Mesendoderm (in vitro differentiated cells): ENCODE results near the gene ARHGEF26.

ENCODE experiments used
- DNase-seq: peaks from one replicate; pipeline ENCODE4 v3.0.0; 2013
- H2AK5ac ChIP-seq: 2 replicates; pipeline ENCODE4 v1.6.1; 2013; ENCODE audit warnings: low read length, inconsistent platforms
- H2BK120ac ChIP-seq: 2 replicates; pipeline ENCODE4 v1.6.1; 2013; ENCODE audit warnings: low read depth, mild to moderate bottlenecking, low read length, moderate library complexity, mixed read lengths
- H2BK15ac ChIP-seq: replicated peaks from 2 replicates; pipeline ENCODE4 v1.6.1; 2013; ENCODE audit warnings: low read depth, mild to moderate bottlenecking, moderate library complexity
- H2BK5ac ChIP-seq: 2 replicates; pipeline ENCODE4 v1.6.1; 2013; ENCODE audit warnings: low read length, inconsistent platforms
- H3K18ac ChIP-seq: 2 replicates; pipeline ENCODE4 v1.6.1; 2013; ENCODE audit warnings: mild to moderate bottlenecking, low read length, mixed read lengths
- H3K23ac ChIP-seq: one replicate; pipeline ENCODE4 v1.6.1; 2013; ENCODE audit warnings: low read length
- H3K27ac ChIP-seq: 2 replicates; pipeline ENCODE4 v1.5.1; 2013; ENCODE audit warnings: low read depth, mild to moderate bottlenecking, inconsistent platforms, low read length, moderate library complexity
- H3K27me3 ChIP-seq: 2 replicates; pipeline ENCODE4 v1.6.1; 2013; ENCODE audit warnings: low read length, control low read depth, mild to moderate bottlenecking, inconsistent platforms; ENCODE audit not compliant: insufficient read depth, poor library complexity
- H3K36me3 ChIP-seq: 2 replicates; pipeline ENCODE4 v1.6.1; 2013; ENCODE audit warnings: low read length, inconsistent platforms; ENCODE audit not compliant: control insufficient read depth, insufficient read depth
- H3K4ac ChIP-seq: one replicate; pipeline ENCODE4 v1.6.1; 2013; ENCODE audit warnings: low read depth, mild to moderate bottlenecking, low read length, moderate library complexity
- H3K4me1 ChIP-seq: 2 replicates; pipeline ENCODE4 v1.6.1; 2013; ENCODE audit warnings: low read depth, low read length, inconsistent platforms; ENCODE audit not compliant: control insufficient read depth
- H3K4me2 ChIP-seq: 2 replicates; pipeline ENCODE4 v1.6.1; 2013; ENCODE audit warnings: low read length
- H3K4me3 ChIP-seq: 2 replicates; pipeline ENCODE4 v1.5.1; 2013; ENCODE audit warnings: mild to moderate bottlenecking, low read length
- H3K56ac ChIP-seq: one replicate; pipeline ENCODE4 v1.6.1; 2013; ENCODE audit warnings: low read length
- H3K79me1 ChIP-seq: 2 replicates; pipeline ENCODE4 v1.6.1; 2013; ENCODE audit warnings: low read length, inconsistent platforms
- H3K79me2 ChIP-seq: 2 replicates; pipeline ENCODE4 v1.6.1; 2013; ENCODE audit warnings: mild to moderate bottlenecking, low read length; ENCODE audit not compliant: control insufficient read depth, insufficient read depth
- H3K9ac ChIP-seq: 2 replicates; pipeline ENCODE4 v1.6.1; 2013; ENCODE audit warnings: low read length, inconsistent platforms
- H4K5ac ChIP-seq: one replicate; pipeline ENCODE4 v1.6.1; 2013; ENCODE audit warnings: low read length
- H4K8ac ChIP-seq: one replicate; pipeline ENCODE4 v1.6.1; 2013; ENCODE audit warnings: low read depth, mild to moderate bottlenecking, control low read depth, low read length, moderate library complexity
- WGBS: extraction: QIAGEN DNeasy Blood & Tissue Kit; methylation state at CpG from one replicate; pipeline ENCODE4 v1.1.7; 2013; ENCODE audit warnings: low lambda C conversion rate, missing lambda C conversion rate; ENCODE audit not compliant: insufficient coverage; ENCODE audit errors: extremely low coverage; 5-methylcytosine and 5-hydroxymethylcytosine counted together

ARHGEF26 gene

DNA sequence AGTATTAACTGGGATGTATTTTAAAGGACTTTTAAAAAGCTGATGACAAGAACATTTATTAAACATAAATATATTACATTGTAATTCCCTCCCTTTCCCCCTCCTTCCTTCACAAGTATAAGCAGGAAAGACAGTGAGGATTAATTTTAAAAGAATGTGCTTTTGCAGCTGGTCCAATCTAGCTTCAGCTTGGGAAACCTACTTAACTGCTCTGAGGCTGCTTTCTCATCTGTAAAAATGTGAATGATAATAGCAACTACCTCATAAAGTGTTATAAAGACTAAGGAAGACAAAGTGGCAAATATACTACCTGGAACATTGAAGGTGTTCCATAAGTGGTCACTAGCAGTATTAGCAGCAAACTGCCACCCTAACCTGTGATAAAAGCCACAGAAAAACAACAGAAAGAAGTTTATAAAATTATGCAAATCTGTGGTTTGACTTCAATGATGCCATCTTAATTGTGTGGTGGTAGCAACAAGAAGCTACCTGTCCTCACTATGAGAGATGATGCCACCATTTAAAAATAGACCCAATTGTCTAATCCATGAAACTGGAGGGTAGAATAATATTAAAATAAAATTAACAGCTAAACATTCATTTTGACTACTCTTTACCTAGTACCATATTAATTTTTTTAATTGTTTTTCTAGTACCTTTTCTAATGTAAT lies 183.1 kb downstream of the ARHGEF26 start:
- H3K4me3 ChIP-seq: no peak overlapping the region
- no peak overlapping the region for H3K4ac ChIP-seq
- no peak for DNase-seq
- no peak overlapping the region for H3K56ac ChIP-seq
- no peak overlapping the region for H2BK5ac ChIP-seq
- H3K18ac ChIP-seq: no peak overlapping the region
- H3K79me2 ChIP-seq: peaks cover 2% of the 10 kb centered on the region
- no peak overlapping the region for H2AK5ac ChIP-seq
- H3K27me3 ChIP-seq: no peaks in the 10 kb centered on the region
- no peaks in the 10 kb centered on the region for H3K4me1 ChIP-seq
- no peak overlapping the region for H3K9ac ChIP-seq
- no peak overlapping the region for H2BK15ac ChIP-seq
- H3K23ac ChIP-seq: no peak overlapping the region
- H3K79me1 ChIP-seq: no peaks in the 10 kb centered on the region
- no peak overlapping the region for H3K27ac ChIP-seq
- H4K8ac ChIP-seq: no peak overlapping the region
- no peak overlapping the region for H3K4me2 ChIP-seq
- peaks cover 7% of the 10 kb centered on the region for H3K36me3 ChIP-seq
- no peak overlapping the region for H4K5ac ChIP-seq
- no peak overlapping the region for H2BK120ac ChIP-seq

DNA sequence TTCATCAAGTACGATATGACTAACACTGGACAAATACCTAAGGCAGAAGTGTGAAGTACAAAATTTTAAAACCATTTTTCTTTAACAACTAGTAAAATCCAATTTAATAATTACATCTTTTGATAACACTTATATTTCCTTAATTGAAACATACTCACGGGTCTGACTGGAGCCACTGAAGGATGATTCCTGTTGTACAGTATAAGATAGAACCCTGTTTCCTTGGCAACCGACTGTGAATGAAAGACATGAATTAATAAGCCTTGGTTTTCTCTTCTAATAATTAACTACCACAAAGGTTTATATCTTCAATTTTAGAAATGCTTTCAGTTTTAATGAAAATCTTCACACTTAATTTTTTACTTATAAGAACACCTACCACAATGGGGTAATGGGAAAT lies 183.7 kb downstream of the ARHGEF26 start:
- no peak overlapping the region for H3K27ac ChIP-seq
- H2BK5ac ChIP-seq: no peak overlapping the region
- H3K79me1 ChIP-seq: no peaks in the 10 kb centered on the region
- WGBS: no CpG with 5 or more reads among the region's 3 CpGs
- H3K56ac ChIP-seq: no peak overlapping the region
- no peak for DNase-seq
- no peak overlapping the region for H4K5ac ChIP-seq
- no peaks in the 10 kb centered on the region for H3K4me1 ChIP-seq
- H3K4me2 ChIP-seq: no peak overlapping the region
- no peak overlapping the region for H3K18ac ChIP-seq
- no peak overlapping the region for H3K4ac ChIP-seq
- no peak overlapping the region for H2BK15ac ChIP-seq
- H3K23ac ChIP-seq: no peak overlapping the region
- no peak overlapping the region for H2AK5ac ChIP-seq
- H3K9ac ChIP-seq: no peak overlapping the region
- peaks cover 2% of the 10 kb centered on the region for H3K79me2 ChIP-seq
- H3K36me3 ChIP-seq: peaks cover 7% of the 10 kb centered on the region
- H3K27me3 ChIP-seq: no peaks in the 10 kb centered on the region
- no peak overlapping the region for H2BK120ac ChIP-seq
- no peak overlapping the region for H3K4me3 ChIP-seq
- H4K8ac ChIP-seq: no peak overlapping the region

DNA sequence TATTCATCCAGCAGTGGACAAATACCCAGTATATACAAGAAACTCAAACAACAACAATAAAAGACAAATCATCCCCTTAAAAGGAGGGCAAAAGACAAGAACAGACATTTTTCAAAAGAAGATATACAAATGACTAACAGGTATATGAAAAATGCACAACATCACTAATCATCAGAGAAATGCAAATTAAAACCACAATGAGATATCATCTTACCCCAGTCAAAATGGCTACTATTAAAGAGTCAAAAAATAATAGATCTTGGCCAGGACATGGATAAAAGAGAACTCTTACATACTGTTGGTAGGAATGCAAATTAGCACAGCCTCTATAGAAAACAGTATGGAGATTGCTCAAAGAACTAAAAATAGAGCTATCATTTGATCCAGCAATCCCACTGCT lies 186.2 kb downstream of the ARHGEF26 start:
- Histone ChIP-seq H3K23ac (no peak overlapping the region), H3K4me2 (no peak overlapping the region), H3K18ac (no peak overlapping the region), H2BK5ac (no peak overlapping the region), H3K27me3 (no peaks in the 10 kb centered on the region), H4K5ac (no peak overlapping the region), H3K9ac (no peak overlapping the region), H3K4me3 (no peak overlapping the region), H3K4me1 (no peaks in the 10 kb centered on the region), H2BK120ac (no peak overlapping the region), H3K56ac (no peak overlapping the region), H2AK5ac (no peak overlapping the region), H3K4ac (no peak overlapping the region), H4K8ac (no peak overlapping the region), H3K27ac (no peak overlapping the region), H3K36me3 (peaks cover 4% of the 10 kb centered on the region), H3K79me2 (peaks cover 2% of the 10 kb centered on the region), H3K79me1 (no peaks in the 10 kb centered on the region), H2BK15ac (no peak overlapping the region)
- no peak for DNase-seq
